MG63 (cell line): Measurements from ENCODE around the gene MAP7. TPM values are rescaled to one million over a fixed set of nuclear protein-coding genes. Genes with fewer than 3 reads are reported as not detected.
"Not testable (repeated sequence)": the region's sequence is repeated elsewhere in the genome, so short reads cannot be mapped to it uniquely, and the experiment has no call there.

Source experiments
- DNase-seq: peaks from one replicate; pipeline ENCODE4 v3.0.0-alpha.2; 2020
- H3K27me3 ChIP-seq: fragments of 250-450 bp; sonication (Bioruptor Pico); 2 replicates; pipeline ENCODE4 v1.5.1; 2020; ENCODE audit warnings: mild to moderate bottlenecking, moderate library complexity
- H3K36me3 ChIP-seq: fragments of 250-450 bp; sonication (Bioruptor Pico); 2 replicates; pipeline ENCODE4 v1.5.1; 2020; ENCODE audit warnings: mild to moderate bottlenecking, moderate library complexity
- H3K4me3 ChIP-seq: fragments of 250-450 bp; sonication (Bioruptor Pico); 2 replicates; pipeline ENCODE4 v1.5.1; 2020; ENCODE audit warnings: mild to moderate bottlenecking, moderate library complexity
- H3K9me3 ChIP-seq: fragments of 250-450 bp; sonication (Bioruptor Pico); 2 replicates; pipeline ENCODE4 v1.5.1; 2020; ENCODE audit warnings: mild to moderate bottlenecking, moderate library complexity
- total RNA-seq: library from RNA; depleted of rRNA; stranded (reverse); fragments of >200 nt; shearing (Covaris generic); gene quantifications from 2 replicates; pipeline ENCODE4 v1.2.3, GENCODE V29; 2014; ENCODE audit warnings: low replicate concordance

MAP7 gene
- total RNA-seq, 1 experiment from 2014 or later: not detected

GRCh38 chr6:136503303-136504029 is 46.8 kb downstream of the MAP7 start:
- Histone ChIP-seq H3K36me3 (no peaks in the 10 kb centered on the region), H3K4me3 (no peak overlapping the region), H3K9me3 (no peaks in the 10 kb centered on the region), H3K27me3 (peaks cover 2% of the 10 kb centered on the region; the same call in 1 of the 2 replicates)
- DNase-seq: no peak

- no peaks in the 10 kb centered on the region for H3K36me3 ChIP-seq
- no peaks in the 10 kb centered on the region for H3K9me3 ChIP-seq
- DNase-seq: no peak
- no peak overlapping the region for H3K4me3 ChIP-seq
- H3K27me3 ChIP-seq: peaks cover 2% of the 10 kb centered on the region; the same call in 1 of the 2 replicates
These were observed 47.4 kb downstream of the MAP7 start for GRCh38 chr6:136502786-136503185.

GRCh38 chr6:136501514-136501913 is 48.7 kb downstream of the MAP7 start:
- no peaks in the 10 kb centered on the region for H3K27me3 ChIP-seq

GRCh38 chr6:136501096-136501495 is 49.1 kb downstream of the MAP7 start:
- Histone ChIP-seq H3K4me3 (no peak overlapping the region), H3K27me3 (no peaks in the 10 kb centered on the region), H3K9me3 (no peaks in the 10 kb centered on the region), H3K36me3 (no peaks in the 10 kb centered on the region)
- DNase-seq: no peak

More at GRCh38 chr6:136501514-136501913, 48.7 kb downstream of the MAP7 start:
- H3K36me3 ChIP-seq: no peaks in the 10 kb centered on the region
- no peaks in the 10 kb centered on the region for H3K9me3 ChIP-seq
- DNase-seq: no peak
- H3K4me3 ChIP-seq: no peak overlapping the region

- H3K4me3 ChIP-seq: no peak overlapping the region
- DNase-seq: no peak
- H3K9me3 ChIP-seq: no peaks in the 10 kb centered on the region
- H3K36me3 ChIP-seq: no peaks in the 10 kb centered on the region
- 0 out of 2 replicates have a peak, but pooled peaks cover 2% of the 10 kb centered on the region for H3K27me3 ChIP-seq
These were observed 49.8 kb downstream of the MAP7 start for GRCh38 chr6:136500414-136500813.

GRCh38 chr6:136499370-136499769 is 50.9 kb downstream of the MAP7 start:
- no peak for DNase-seq
- H3K27me3 ChIP-seq: 0 out of 2 replicates have a peak, but pooled peaks cover 2% of the 10 kb centered on the region
- H3K9me3 ChIP-seq: no peaks in the 10 kb centered on the region
- no peaks in the 10 kb centered on the region for H3K36me3 ChIP-seq
- no peak overlapping the region for H3K4me3 ChIP-seq

GRCh38 chr6:136496449-136496848 is 53.8 kb downstream of the MAP7 start:
- H3K9me3 ChIP-seq, H3K4me3 ChIP-seq, H3K27me3 ChIP-seq, H3K36me3 ChIP-seq, DNase-seq: not testable (repeated sequence)

GRCh38 chr6:136494710-136495109 is 55.5 kb downstream of the MAP7 start:
- no peak for DNase-seq
- Histone ChIP-seq H3K4me3 (no peak overlapping the region), H3K27me3 (peaks cover 2% of the 10 kb centered on the region; the same call in 1 of the 2 replicates), H3K36me3 (no peaks in the 10 kb centered on the region), H3K9me3 (no peaks in the 10 kb centered on the region)

GRCh38 chr6:136494059-136494458 is 56.2 kb downstream of the MAP7 start:
- H3K9me3 ChIP-seq: no peaks in the 10 kb centered on the region
- no peaks in the 10 kb centered on the region for H3K36me3 ChIP-seq
- H3K4me3 ChIP-seq: no peak overlapping the region
- DNase-seq: no peak
- H3K27me3 ChIP-seq: peaks cover 2% of the 10 kb centered on the region; the same call in 1 of the 2 replicates

- DNase-seq: no peak
- peaks cover 2% of the 10 kb centered on the region; the same call in 1 of the 2 replicates for H3K27me3 ChIP-seq
- no peak overlapping the region for H3K4me3 ChIP-seq
- H3K36me3 ChIP-seq: no peaks in the 10 kb centered on the region
- H3K9me3 ChIP-seq: no peaks in the 10 kb centered on the region
These were observed 57.8 kb downstream of the MAP7 start for GRCh38 chr6:136492409-136492808.

GRCh38 chr6:136491754-136492153 is 58.5 kb downstream of the MAP7 start:
- Histone ChIP-seq H3K4me3 (no peak overlapping the region), H3K36me3 (no peaks in the 10 kb centered on the region), H3K9me3 (no peaks in the 10 kb centered on the region), H3K27me3 (peaks cover 2% of the 10 kb centered on the region; the same call in 1 of the 2 replicates)
- no peak for DNase-seq

GRCh38 chr6:136491251-136491650 is 59.0 kb downstream of the MAP7 start:
- Histone ChIP-seq H3K4me3 (no peak overlapping the region), H3K9me3 (no peaks in the 10 kb centered on the region), H3K27me3 (peaks cover 2% of the 10 kb centered on the region; the same call in 1 of the 2 replicates), H3K36me3 (no peaks in the 10 kb centered on the region)
- DNase-seq: no peak

- not testable (repeated sequence) for DNase-seq, H3K36me3 ChIP-seq, H3K4me3 ChIP-seq, H3K9me3 ChIP-seq, H3K27me3 ChIP-seq
These were observed 60.6 kb downstream of the MAP7 start for GRCh38 chr6:136489689-136490033.

GRCh38 chr6:136487759-136488425 is 62.3 kb downstream of the MAP7 start:
- H3K9me3 ChIP-seq: no peaks in the 10 kb centered on the region
- no peak overlapping the region for H3K4me3 ChIP-seq
- DNase-seq: no peak
- H3K36me3 ChIP-seq: no peaks in the 10 kb centered on the region
- H3K27me3 ChIP-seq: no peaks in the 10 kb centered on the region; the same call in 1 of the 2 replicates

- Histone ChIP-seq H3K9me3 (no peaks in the 10 kb centered on the region), H3K36me3 (no peaks in the 10 kb centered on the region), H3K4me3 (no peak overlapping the region), H3K27me3 (no peaks in the 10 kb centered on the region; the same call in 1 of the 2 replicates)
- DNase-seq: no peak
These were observed 63.9 kb downstream of the MAP7 start for GRCh38 chr6:136486357-136486756.

- Histone ChIP-seq H3K27me3 (0 out of 2 replicates have a peak, but pooled peaks cover 4% of the 10 kb centered on the region), H3K36me3 (no peaks in the 10 kb centered on the region), H3K9me3 (no peaks in the 10 kb centered on the region), H3K4me3 (no peak overlapping the region)
- no peak for DNase-seq
These were observed 66.3 kb downstream of the MAP7 start for GRCh38 chr6:136483906-136484305.

- not testable (repeated sequence) for H3K27me3 ChIP-seq, DNase-seq, H3K4me3 ChIP-seq, H3K36me3 ChIP-seq, H3K9me3 ChIP-seq
These were observed 67.2 kb downstream of the MAP7 start for GRCh38 chr6:136483005-136483404.

GRCh38 chr6:136477548-136477947 is 72.7 kb downstream of the MAP7 start:
- no peak for DNase-seq
- H3K4me3 ChIP-seq: no peak overlapping the region

More at GRCh38 chr6:136477548-136477947, 72.7 kb downstream of the MAP7 start:
- no peaks in the 10 kb centered on the region for H3K9me3 ChIP-seq
- no peaks in the 10 kb centered on the region for H3K36me3 ChIP-seq
- peaks cover 4% of the 10 kb centered on the region for H3K27me3 ChIP-seq
